Muscle layer of colon (tissue), 2 donors: ENCODE results near the gene WT1.

Experiments
- H3K27ac ChIP-seq: one replicate; pipeline ENCODE4 v1.7.0; 2013; ENCODE audit warnings: low read depth, mild to moderate bottlenecking, low read length, moderate library complexity
- H3K27me3 ChIP-seq, 2 donors: one replicate each; pipeline ENCODE4 v1.7.0; 2013; ENCODE audit warnings: low read length in 2 of 2, mild to moderate bottlenecking in 2 of 2; ENCODE audit not compliant: insufficient read depth in 2 of 2, control insufficient read depth in 1 of 2
- H3K36me3 ChIP-seq: one replicate; pipeline ENCODE4 v1.7.0; 2013; ENCODE audit warnings: mild to moderate bottlenecking, low read length; ENCODE audit not compliant: insufficient read depth
- H3K4me1 ChIP-seq: one replicate; pipeline ENCODE4 v1.7.0; 2013; ENCODE audit warnings: mild to moderate bottlenecking, low read length; ENCODE audit not compliant: insufficient read depth
- H3K4me3 ChIP-seq, 2 donors: one replicate each; pipeline ENCODE4 v1.7.0; 2013; ENCODE audit warnings: low read length in 2 of 2, low read depth in 1 of 2, mild to moderate bottlenecking in 1 of 2, moderate library complexity in 1 of 2
- H3K9ac ChIP-seq: one replicate; pipeline ENCODE4 v1.7.0; 2013; ENCODE audit warnings: low read length
- H3K9me3 ChIP-seq: one replicate; pipeline ENCODE4 v1.7.0; 2013; ENCODE audit warnings: mild to moderate bottlenecking, low read length
- donor health status: abdominal sarcoma.
- donor health status: Adenocarcinoma of cecum.

The WT1 gene

DNA sequence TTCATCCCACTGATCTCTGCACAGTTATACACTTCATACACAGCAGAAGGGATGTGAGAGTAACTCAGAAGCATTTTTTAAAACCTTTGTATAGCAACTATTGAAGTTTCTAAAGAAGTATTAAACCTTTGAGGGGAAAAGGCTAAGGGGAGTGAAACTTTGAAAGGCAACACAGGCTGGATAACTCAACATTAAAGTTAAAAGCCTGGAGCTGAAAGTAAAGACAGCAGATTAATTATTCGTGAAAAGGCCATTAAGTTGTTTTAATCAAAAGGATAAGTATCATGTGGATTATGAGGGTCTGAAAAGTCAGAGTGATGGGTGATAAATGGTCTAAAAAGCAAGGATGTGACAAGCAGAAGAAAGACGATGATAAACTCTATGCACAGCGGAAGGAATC is 17.5 kb downstream of the WT1 start:
- H3K4me1 ChIP-seq: no peaks in the 10 kb centered on the region
- H3K9me3 ChIP-seq: no peaks in the 10 kb centered on the region
- H3K9ac ChIP-seq: no peak overlapping the region
- no peak overlapping the region for H3K27ac ChIP-seq
- H3K4me3 ChIP-seq: no peak overlapping the region
- peaks cover 0 to 11% of the 10 kb centered on the region in 2 donors for H3K27me3 ChIP-seq
- H3K36me3 ChIP-seq: no peaks in the 10 kb centered on the region

DNA sequence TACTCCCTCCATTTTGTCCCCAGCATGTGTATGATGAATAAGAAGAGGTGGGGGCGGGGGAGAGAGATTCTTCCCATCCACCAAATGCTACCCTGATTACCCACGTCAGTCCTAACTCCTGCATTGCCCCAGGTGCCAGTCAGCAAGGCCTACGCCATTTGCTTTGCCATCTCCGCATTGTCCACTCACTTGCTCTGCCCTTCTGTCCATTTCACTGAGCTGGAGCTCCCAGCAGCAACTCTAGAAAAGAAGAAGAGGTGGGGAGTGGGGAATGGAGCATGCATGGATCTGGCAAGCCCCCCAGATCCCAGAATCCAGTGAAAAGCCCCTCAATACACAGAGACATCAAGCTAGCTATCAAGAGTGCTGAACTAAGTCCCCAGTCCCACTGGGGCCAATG is 19.0 kb downstream of the WT1 start:
- no peak overlapping the region for H3K4me3 ChIP-seq
- H3K9me3 ChIP-seq: no peaks in the 10 kb centered on the region
- H3K4me1 ChIP-seq: no peaks in the 10 kb centered on the region
- no peak overlapping the region for H3K9ac ChIP-seq
- H3K27me3 ChIP-seq: peaks cover 0 to 11% of the 10 kb centered on the region in 2 donors
- H3K36me3 ChIP-seq: no peaks in the 10 kb centered on the region
- H3K27ac ChIP-seq: no peak overlapping the region

DNA sequence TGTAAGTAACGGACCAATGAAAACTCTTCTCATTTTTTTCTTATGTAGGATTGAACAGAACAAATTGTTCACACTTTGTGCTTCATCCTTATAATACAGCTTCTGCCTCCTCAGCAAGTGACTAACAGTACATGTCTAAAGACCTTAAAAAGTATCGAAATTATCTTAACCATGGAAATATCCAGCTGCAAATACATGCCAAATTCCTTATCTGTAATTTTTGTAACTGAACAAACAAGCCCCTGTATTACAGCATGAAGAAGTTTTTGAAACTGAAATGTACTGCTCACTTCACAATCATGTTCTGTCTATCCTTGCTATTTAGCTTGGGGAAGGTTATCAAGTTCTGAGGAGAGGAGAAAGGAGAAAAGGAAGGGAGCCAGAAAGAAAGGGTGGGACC is 20.4 kb downstream of the WT1 start:
- Histone ChIP-seq H3K4me3 (no peak overlapping the region), H3K27me3 (peaks cover 0 to 11% of the 10 kb centered on the region in 2 donors), H3K36me3 (no peaks in the 10 kb centered on the region), H3K27ac (no peak overlapping the region), H3K4me1 (no peaks in the 10 kb centered on the region), H3K9me3 (no peaks in the 10 kb centered on the region), H3K9ac (no peak overlapping the region)

DNA sequence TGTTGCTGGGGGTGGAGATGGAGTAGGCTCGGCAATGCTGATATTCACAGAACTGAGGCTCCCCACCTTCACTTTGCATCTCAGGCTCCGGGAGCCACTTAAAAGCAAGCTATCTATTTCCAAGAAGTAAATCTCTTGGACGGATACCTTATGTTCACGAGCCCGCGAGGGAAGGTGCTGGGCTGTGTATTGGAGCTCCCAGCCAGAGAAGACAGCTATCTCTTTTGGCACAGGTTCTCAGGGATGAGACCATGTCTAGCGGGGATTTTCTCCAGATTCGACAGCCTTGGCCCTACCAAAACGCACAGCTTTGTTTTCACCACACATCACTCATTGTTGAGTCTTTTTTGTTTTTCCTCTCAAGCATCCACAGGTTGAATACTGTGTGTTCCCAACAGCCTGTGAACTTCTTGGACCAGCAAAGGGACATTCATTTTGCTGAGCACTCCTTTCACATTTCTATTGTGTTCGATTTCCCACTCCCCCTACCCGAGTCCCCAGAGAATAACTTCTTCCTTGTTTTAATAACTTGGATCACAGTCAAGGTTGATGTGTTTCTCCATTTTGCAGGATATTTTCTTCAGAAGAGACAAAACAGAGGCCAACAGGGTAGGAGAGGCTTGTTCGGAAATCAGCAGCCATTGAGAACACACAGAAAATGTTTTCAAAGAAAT is 23.3 kb downstream of the WT1 start:
- no peak overlapping the region for H3K4me3 ChIP-seq
- no peaks in the 10 kb centered on the region for H3K4me1 ChIP-seq
- peaks cover 0 to 11% of the 10 kb centered on the region in 2 donors for H3K27me3 ChIP-seq
- no peaks in the 10 kb centered on the region for H3K9me3 ChIP-seq
- no peak overlapping the region for H3K9ac ChIP-seq
- H3K27ac ChIP-seq: no peak overlapping the region
- no peaks in the 10 kb centered on the region for H3K36me3 ChIP-seq

DNA sequence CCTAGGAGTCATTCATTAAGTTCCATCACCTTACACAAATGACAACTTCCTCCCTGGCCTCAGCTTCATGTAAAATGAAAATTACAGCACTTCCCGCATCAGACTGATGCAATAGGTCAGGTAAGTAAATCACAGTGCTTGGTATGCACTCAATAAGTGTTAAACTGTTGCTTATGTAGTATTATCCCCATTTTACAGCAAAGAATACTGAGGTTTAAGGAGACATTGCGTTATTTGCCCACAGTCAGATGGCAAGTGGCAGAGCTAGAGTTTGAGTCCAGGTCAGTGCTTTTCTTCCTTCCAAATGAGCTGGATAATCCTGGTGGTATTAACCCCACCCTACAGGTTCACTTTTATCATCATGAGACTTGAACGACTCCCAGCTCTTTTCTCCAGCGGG is 29.7 kb downstream of the WT1 start:
- H3K4me3 ChIP-seq: no peak overlapping the region
- no peaks in the 10 kb centered on the region for H3K9me3 ChIP-seq
- no peak overlapping the region for H3K27ac ChIP-seq
- H3K36me3 ChIP-seq: no peaks in the 10 kb centered on the region
- H3K4me1 ChIP-seq: no peaks in the 10 kb centered on the region
- H3K27me3 ChIP-seq: no peaks in the 10 kb centered on the region
- H3K9ac ChIP-seq: no peak overlapping the region

DNA sequence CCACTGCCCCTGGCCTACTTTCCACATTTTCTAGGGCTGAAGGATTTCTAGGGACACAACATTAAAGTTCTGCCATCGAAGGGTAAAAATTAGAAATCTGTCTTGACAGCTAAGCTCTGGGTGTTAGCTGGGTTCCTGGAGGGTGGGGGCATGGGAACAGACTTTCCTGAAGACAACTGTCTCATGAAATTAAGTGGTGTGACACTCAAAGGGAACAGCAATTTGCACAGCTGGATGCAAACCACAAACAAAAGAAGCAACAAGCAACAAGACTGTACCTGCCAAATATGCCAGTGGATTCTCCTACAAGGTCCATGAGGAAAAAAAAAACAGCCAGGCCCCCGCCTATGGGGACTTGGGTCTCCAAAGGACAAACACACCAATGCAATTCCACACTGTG is 32.5 kb downstream of the WT1 start:
- peaks cover 0 to 6% of the 10 kb centered on the region in 2 donors for H3K27me3 ChIP-seq
- H3K27ac ChIP-seq: no peak overlapping the region
- no peak overlapping the region for H3K9ac ChIP-seq
- H3K36me3 ChIP-seq: no peaks in the 10 kb centered on the region
- H3K4me1 ChIP-seq: no peaks in the 10 kb centered on the region
- no peak overlapping the region for H3K4me3 ChIP-seq
- no peaks in the 10 kb centered on the region for H3K9me3 ChIP-seq

DNA sequence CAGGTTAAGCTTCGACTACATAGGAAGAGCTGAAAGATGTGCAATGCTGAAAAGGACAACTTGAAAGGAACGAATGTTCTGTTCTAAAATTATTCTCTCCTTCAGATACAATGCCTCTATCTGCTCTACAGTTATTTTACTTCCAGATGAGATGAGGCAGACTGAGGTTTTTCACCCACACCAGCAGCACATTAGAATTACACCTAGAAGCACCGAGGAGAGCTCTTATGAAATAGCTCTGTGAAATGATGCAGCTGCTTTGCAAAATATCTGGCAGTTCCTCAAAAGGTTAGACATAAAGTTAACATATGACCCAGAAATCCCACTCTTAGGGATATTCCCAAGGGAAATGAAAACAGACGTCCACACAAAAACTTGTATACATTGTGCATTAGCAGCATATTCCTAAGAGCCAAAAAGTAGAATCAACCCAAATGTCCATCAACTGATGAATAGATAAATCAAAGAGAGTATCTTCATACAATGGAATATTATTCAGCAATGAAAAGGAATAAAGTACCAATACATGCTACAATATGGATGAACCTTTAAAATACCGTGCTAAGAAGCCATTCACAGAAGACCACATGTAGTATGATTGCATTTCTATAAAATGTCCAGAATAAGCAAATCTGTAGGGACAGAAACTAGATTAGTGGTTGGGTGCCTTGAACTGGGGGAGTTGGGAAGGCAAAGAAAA is 34.5 kb downstream of the WT1 start:
- H3K4me1 ChIP-seq: no peaks in the 10 kb centered on the region
- H3K27ac ChIP-seq: no peak overlapping the region
- H3K36me3 ChIP-seq: no peaks in the 10 kb centered on the region
- no peaks in the 10 kb centered on the region for H3K9me3 ChIP-seq
- peaks cover 0 to 6% of the 10 kb centered on the region in 2 donors for H3K27me3 ChIP-seq
- H3K9ac ChIP-seq: no peak overlapping the region
- H3K4me3 ChIP-seq: no peak overlapping the region

DNA sequence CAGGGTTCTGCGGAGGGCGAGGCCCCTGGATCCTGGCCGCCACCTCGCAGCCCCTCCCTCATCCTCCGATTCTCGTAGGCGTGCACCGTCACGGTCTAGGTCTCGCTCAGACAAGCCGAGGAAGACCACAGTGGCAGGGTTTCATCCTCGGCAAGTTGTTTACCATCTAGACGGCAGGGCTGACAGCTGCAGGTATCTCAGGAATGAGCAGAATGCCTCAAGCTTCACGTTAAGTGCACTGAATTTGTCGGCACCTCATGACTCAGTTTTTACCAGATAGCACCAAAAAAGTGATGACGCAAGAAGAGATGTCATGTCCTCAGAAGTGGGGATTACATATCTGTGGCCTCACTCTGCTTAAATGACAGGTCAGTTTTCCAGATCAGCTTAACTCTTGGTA is 35.1 kb downstream of the WT1 start:
- H3K4me3 ChIP-seq: no peak overlapping the region
- H3K9ac ChIP-seq: no peak overlapping the region
- no peaks in the 10 kb centered on the region for H3K36me3 ChIP-seq
- no peak overlapping the region for H3K27ac ChIP-seq
- no peaks in the 10 kb centered on the region for H3K4me1 ChIP-seq
- peaks cover 0 to 6% of the 10 kb centered on the region in 2 donors for H3K27me3 ChIP-seq
- H3K9me3 ChIP-seq: no peaks in the 10 kb centered on the region

DNA sequence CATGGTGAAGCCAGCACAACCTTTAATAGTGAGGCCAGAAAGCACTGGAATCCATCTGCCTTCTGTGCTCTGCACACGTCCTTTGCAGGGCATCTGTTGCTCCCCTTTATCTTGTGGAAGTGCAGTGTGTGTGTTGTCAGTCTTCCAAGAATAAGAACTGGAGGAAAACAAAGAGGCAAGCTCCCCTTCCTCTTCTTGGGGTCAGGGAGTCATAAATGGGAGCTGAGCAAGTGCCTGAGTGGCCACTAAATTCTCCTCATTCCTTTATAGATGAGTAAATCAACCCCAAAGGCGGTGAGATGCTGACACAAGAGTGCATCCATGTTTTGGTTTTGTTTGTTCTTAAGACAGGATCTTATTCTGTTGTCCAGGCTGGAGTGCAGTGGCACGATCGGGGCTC is 38.3 kb downstream of the WT1 start:
- peaks cover 0 to 6% of the 10 kb centered on the region in 2 donors for H3K27me3 ChIP-seq
- H3K9ac ChIP-seq: no peak overlapping the region
- H3K4me3 ChIP-seq: no peak overlapping the region
- no peak overlapping the region for H3K27ac ChIP-seq
- H3K9me3 ChIP-seq: no peaks in the 10 kb centered on the region
- H3K4me1 ChIP-seq: no peaks in the 10 kb centered on the region
- H3K36me3 ChIP-seq: no peaks in the 10 kb centered on the region

DNA sequence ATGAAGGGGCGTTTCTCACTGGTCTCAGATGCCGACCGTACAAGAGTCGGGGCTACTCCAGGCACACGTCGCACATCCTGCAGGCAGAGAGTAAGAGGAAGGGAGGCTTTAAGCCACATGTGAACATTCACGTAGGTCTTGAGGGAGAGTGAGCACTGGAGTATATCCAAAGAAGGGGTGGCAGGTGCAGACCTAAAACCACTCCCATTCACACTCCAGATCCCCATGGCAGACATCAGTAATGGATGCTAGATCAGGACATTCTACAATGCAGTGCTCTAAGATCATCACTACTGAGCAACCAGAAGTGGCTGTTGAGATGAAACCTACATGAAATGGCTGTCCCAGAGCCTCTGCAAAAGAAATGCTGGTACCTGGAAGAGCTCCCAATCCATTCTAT is 39.0 kb downstream of the WT1 start:
- Histone ChIP-seq H3K9ac (no peak overlapping the region), H3K9me3 (no peaks in the 10 kb centered on the region), H3K36me3 (no peaks in the 10 kb centered on the region), H3K4me3 (no peak overlapping the region), H3K27ac (no peak overlapping the region), H3K27me3 (peaks cover 0 to 6% of the 10 kb centered on the region in 2 donors), H3K4me1 (no peaks in the 10 kb centered on the region)

DNA sequence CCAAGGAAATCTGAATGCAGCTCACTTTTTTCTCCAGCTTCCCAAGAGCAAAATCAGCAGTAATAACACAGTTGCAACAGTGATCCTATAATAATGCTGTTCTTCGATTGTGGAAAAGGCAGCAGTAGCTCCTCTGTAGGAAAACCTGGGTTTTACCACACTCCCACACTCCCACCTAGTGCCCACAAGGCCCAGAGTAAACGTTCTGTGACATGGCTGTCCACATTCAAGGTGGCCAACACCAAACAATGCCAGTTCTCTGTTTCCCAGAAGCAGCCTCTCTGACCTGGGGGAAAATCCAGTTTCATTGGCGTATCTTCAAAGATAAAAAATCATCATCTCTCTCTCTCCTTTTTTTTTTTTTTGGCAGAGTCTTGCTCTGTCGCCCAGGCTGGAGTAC is 40.2 kb downstream of the WT1 start:
- peaks cover 0 to 6% of the 10 kb centered on the region in 2 donors for H3K27me3 ChIP-seq
- no peaks in the 10 kb centered on the region for H3K9me3 ChIP-seq
- no peak overlapping the region for H3K9ac ChIP-seq
- H3K27ac ChIP-seq: no peak overlapping the region
- no peaks in the 10 kb centered on the region for H3K4me1 ChIP-seq
- no peak overlapping the region for H3K4me3 ChIP-seq
- H3K36me3 ChIP-seq: no peaks in the 10 kb centered on the region

DNA sequence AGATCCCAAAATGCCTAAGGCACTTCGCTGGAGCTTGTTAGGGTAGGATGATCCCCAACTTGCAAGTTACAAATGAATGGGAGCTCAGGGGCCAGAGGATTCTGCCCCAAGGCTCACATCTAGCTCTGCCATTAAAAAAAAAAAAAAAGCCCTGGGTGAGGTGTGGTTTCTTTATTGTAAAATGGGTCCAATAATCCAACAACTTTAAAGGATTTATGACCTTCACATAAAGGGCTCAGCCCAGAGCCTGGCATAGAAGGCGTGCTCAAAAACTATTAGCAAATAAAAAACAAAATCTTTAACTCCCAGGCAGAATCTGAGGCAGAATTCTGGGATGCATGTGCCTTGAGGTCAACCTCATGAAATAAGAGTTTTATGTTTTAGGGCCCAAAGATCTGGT is 42.5 kb downstream of the WT1 start:
- H3K9me3 ChIP-seq: no peaks in the 10 kb centered on the region
- H3K9ac ChIP-seq: no peak overlapping the region
- H3K27ac ChIP-seq: no peak overlapping the region
- no peaks in the 10 kb centered on the region for H3K4me1 ChIP-seq
- no peaks in the 10 kb centered on the region for H3K27me3 ChIP-seq
- no peaks in the 10 kb centered on the region for H3K36me3 ChIP-seq
- H3K4me3 ChIP-seq: no peak overlapping the region
